GM12878 (cell line): Measurements from ENCODE around the gene ARFGAP3. TPM values are rescaled to one million over a fixed set of nuclear protein-coding genes. Genes with fewer than 3 reads are reported as not detected.

Experiments
- ATF3 ChIP-seq: IDR thresholded peaks from 2 replicates; pipeline ENCODE4 v1.6.1; 2011; ENCODE audit warnings: low read depth, mild to moderate bottlenecking, low read length, moderate library complexity, borderline replicate concordance; ENCODE audit errors: extremely low read depth
- ATF7 ChIP-seq: fragments of 450-650 bp; IDR thresholded peaks from 2 replicates; pipeline ENCODE4 v1.6.1; 2016; ENCODE audit warnings: low read depth, mild to moderate bottlenecking
- BHLHE40 ChIP-seq, 2 experiments: fragments of 450-650 bp in 1 of 2; IDR thresholded peaks; 2 replicates each; pipeline ENCODE4 v1.6.1; 2011 to 2017; ENCODE audit warnings: low read depth in 2 of 2, borderline replicate concordance in 1 of 2, improper control_type of control experiment in 1 of 2, low read length in 1 of 2, mild to moderate bottlenecking in 1 of 2
- CBX3 ChIP-seq: fragments of 200-600 bp; sonication (generic); IDR thresholded peaks from 2 replicates; pipeline ENCODE4 v1.6.1; 2016; ENCODE audit warnings: low read depth, borderline replicate concordance
- CHD2 ChIP-seq: IDR thresholded peaks from 2 replicates; pipeline ENCODE4 v1.6.1; 2011; ENCODE audit warnings: low read depth, low read length, improper control_type of control experiment, borderline replicate concordance
- EZH2 ChIP-seq: IDR thresholded peaks from 2 replicates; pipeline ENCODE4 v1.6.1; 2012; ENCODE audit warnings: low read depth, mild to moderate bottlenecking, control low read depth, inconsistent platforms, low read length, borderline replicate concordance; ENCODE audit not compliant: control insufficient read depth
- HSF1 ChIP-seq: fragments of 150-350 bp; IDR thresholded peaks from 2 replicates; pipeline ENCODE4 v1.6.1; 2014; ENCODE audit warnings: mild to moderate bottlenecking, low read depth, low read length
- IRF5 ChIP-seq: fragments of 450-650 bp; IDR thresholded peaks from 2 replicates; pipeline ENCODE4 v1.6.1; 2017; ENCODE audit warnings: borderline replicate concordance
- MTA2 ChIP-seq: fragments of 450-650 bp; IDR thresholded peaks from 2 replicates; pipeline ENCODE4 v1.6.1; 2016; ENCODE audit warnings: low read depth, mild to moderate bottlenecking, moderate library complexity
- SMC3 ChIP-seq: IDR thresholded peaks from 2 replicates; pipeline ENCODE4 v1.6.1; 2011; ENCODE audit warnings: low read length, improper control_type of control experiment, borderline replicate concordance
- TARDBP ChIP-seq: IDR thresholded peaks from 2 replicates; pipeline ENCODE4 v1.6.1; 2016; ENCODE audit warnings: borderline replicate concordance
- ZNF592 ChIP-seq: fragments of 450-650 bp; IDR thresholded peaks from 2 replicates; pipeline ENCODE4 v1.6.1; 2017; ENCODE audit warnings: mild to moderate bottlenecking, moderate library complexity
- ZSCAN29 ChIP-seq: fragments of 450-650 bp; IDR thresholded peaks from 2 replicates; pipeline ENCODE4 v1.6.1; 2017; ENCODE audit warnings: mild to moderate bottlenecking, moderate library complexity
- polyA plus RNA-seq, 11 experiments: library from polyadenylated mRNA; depleted of rRNA in 4 of 11; unstranded in 6 of 11; stranded (reverse) in 5 of 11; fragments of >200 nt; fragmentation: Nextera tagmentation in 4 of 11; fragmentation: Illumina TruSeq in 1 of 11; extraction: Ambion mirVana in 4 of 11; extraction: Trizol in 1 of 11; gene quantifications; 1 replicate in 1 of 11; 2 replicates in 10 of 11; pipeline versions ENCODE4 v1.2.1 to v1.2.3, GENCODE V29; 2011 to 2016; ENCODE audit warnings: inconsistent platforms in 2 of 11, missing spikeins in 2 of 11, low read depth in 1 of 11
- total RNA-seq, 4 experiments: library from RNA; depleted of rRNA in 3 of 4; stranded (reverse); fragments of >200 nt in 3 of 4; fragmentation: Illumina TruSeq in 1 of 4; extraction: Trizol in 1 of 4; gene quantifications; 2 replicates each; pipeline versions ENCODE4 v1.2.1 to v1.2.3, GENCODE V29; 2013 to 2021
- TF ChIP-seq, protein P1 (sequence below): fragments of 450-650 bp; IDR thresholded peaks from 2 replicates; pipeline ENCODE4 v1.6.1; 2017; ENCODE audit warnings: mild to moderate bottlenecking, moderate library complexity
- TF ChIP-seq, protein P2 (sequence below): fragments of 450-650 bp; IDR thresholded peaks from 2 replicates; pipeline ENCODE4 v1.6.1; 2018; ENCODE audit warnings: mild to moderate bottlenecking, low read depth, moderate library complexity; ENCODE audit not compliant: partially characterized antibody

Gene ARFGAP3
- total and polyA plus RNA-seq, 10 of the 15 experiments (the other 5 are each of a cell fraction or from before 2014, with no cell fraction given) = 29.7 to 50.8 (median 39.5) TPM

GRCh38 chr22:42889304-42889703, 32.2 kb upstream of the ARFGAP3 start (continued):
- TF ChIP-seq CHD2 (peak; percentile 63; the same call in 1 of the 2 replicates), ZSCAN29 (no peak), BHLHE40 (IDR thresholded peaks at IDR 0.05; ENCODE audit: borderline replicate concordance in 1 of 2, low read depth in 2 of 2, low read length in 1 of 2) (peak; percentile 45 to 67; a peak in 2 of 4 replicates), ATF7 (peak; percentile 81), IRF5 (no peak), HSF1 (peak; percentile 86; the same call in 1 of the 2 replicates), TARDBP (no peak), SMC3 (peak; percentile 26; the same call in 1 of the 2 replicates), ATF3 (no peak), EZH2 (no peak), ZNF592 (no peak), CBX3 (no peak), MTA2 (peak; percentile 94)
- TF ChIP-seq, protein P1, sequence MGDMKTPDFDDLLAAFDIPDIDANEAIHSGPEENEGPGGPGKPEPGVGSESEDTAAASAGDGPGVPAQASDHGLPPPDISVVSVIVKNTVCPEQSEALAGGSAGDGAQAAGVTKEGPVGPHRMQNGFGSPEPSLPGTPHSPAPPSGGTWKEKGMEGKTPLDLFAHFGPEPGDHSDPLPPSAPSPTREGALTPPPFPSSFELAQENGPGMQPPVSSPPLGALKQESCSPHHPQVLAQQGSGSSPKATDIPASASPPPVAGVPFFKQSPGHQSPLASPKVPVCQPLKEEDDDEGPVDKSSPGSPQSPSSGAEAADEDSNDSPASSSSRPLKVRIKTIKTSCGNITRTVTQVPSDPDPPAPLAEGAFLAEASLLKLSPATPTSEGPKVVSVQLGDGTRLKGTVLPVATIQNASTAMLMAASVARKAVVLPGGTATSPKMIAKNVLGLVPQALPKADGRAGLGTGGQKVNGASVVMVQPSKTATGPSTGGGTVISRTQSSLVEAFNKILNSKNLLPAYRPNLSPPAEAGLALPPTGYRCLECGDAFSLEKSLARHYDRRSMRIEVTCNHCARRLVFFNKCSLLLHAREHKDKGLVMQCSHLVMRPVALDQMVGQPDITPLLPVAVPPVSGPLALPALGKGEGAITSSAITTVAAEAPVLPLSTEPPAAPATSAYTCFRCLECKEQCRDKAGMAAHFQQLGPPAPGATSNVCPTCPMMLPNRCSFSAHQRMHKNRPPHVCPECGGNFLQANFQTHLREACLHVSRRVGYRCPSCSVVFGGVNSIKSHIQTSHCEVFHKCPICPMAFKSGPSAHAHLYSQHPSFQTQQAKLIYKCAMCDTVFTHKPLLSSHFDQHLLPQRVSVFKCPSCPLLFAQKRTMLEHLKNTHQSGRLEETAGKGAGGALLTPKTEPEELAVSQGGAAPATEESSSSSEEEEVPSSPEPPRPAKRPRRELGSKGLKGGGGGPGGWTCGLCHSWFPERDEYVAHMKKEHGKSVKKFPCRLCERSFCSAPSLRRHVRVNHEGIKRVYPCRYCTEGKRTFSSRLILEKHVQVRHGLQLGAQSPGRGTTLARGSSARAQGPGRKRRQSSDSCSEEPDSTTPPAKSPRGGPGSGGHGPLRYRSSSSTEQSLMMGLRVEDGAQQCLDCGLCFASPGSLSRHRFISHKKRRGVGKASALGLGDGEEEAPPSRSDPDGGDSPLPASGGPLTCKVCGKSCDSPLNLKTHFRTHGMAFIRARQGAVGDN = peak; percentile 77
- TF ChIP-seq, protein P2, sequence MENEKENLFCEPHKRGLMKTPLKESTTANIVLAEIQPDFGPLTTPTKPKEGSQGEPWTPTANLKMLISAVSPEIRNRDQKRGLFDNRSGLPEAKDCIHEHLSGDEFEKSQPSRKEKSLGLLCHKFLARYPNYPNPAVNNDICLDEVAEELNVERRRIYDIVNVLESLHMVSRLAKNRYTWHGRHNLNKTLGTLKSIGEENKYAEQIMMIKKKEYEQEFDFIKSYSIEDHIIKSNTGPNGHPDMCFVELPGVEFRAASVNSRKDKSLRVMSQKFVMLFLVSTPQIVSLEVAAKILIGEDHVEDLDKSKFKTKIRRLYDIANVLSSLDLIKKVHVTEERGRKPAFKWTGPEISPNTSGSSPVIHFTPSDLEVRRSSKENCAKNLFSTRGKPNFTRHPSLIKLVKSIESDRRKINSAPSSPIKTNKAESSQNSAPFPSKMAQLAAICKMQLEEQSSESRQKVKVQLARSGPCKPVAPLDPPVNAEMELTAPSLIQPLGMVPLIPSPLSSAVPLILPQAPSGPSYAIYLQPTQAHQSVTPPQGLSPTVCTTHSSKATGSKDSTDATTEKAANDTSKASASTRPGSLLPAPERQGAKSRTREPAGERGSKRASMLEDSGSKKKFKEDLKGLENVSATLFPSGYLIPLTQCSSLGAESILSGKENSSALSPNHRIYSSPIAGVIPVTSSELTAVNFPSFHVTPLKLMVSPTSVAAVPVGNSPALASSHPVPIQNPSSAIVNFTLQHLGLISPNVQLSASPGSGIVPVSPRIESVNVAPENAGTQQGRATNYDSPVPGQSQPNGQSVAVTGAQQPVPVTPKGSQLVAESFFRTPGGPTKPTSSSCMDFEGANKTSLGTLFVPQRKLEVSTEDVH = no peak
